ENCODE measurements around the gene GLE1. TPM values are rescaled to one million over a fixed set of nuclear protein-coding genes. Genes with fewer than 3 reads are reported as not detected.

Gene GLE1
- polyA plus RNA-seq, 3 donors = 16.0 to 31.2 (median 22.2) TPM

DNA sequence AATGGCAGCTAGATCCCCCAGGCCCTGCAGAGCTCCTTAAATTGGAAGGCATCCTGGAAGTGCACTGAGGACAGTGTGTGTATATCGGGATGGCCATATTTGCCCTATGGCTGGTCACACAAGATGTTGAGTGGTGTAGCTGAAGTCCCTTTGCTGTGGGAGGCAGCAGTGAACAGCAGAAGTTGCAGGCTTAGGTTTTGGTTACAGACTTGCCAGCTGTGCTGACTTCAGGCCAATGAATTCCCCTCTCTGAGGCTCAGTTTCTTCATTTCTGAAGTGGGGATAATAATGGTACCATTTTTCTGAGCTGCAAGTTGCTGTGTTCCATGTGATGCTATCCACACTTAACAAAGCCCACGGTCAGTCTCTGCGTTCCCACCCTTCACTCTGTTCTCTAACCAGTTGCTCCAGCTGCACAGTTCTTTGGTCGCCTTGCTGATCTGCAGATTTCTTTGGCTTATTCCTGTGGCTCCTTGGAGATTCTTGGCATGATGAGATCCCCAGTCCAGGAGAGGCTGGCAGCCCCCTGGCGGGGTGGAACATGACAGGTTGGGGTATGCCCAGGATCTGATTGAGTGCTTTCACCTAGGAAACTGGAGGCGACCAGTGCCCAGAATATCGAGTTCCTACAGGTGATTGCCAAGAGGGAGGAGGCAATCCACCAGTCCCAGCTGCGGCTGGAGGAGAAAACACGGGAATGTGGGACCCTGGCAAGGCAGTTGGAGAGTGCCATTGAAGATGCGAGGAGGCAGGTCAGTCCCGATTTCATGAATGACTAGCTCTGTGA is 6.5 kb upstream of the GLE1 start:
- peaks cover 0 to 2% (median 0%) of the 10 kb centered on the region in 7 donors for H3K9me3 Mint-ChIP-seq
- H3K4me1 Mint-ChIP-seq = peaks cover 9% of the 10 kb centered on the region
- no peak overlapping the region for H3K4me2 ChIP-seq (replicated peaks; ENCODE audit: extremely low read depth, low read length, poor library complexity, severe bottlenecking)
- no peaks in the 10 kb centered on the region for H3K79me2 ChIP-seq (ENCODE audit: insufficient read depth, low read length)
- DNase-seq = no peak
- H3K4me3 ChIP-seq (replicated peaks in 1 of 3; ENCODE audit: low read depth in 2 of 3, low read length in 3 of 3) = no peak overlapping the region
- no peak for TF ChIP-seq CTCF (IDR thresholded peaks at IDR 0.05)
- intact Hi-C loops (cut with micrococcal nuclease) = no loop called here
- peaks cover 53 to 80% of the 10 kb centered on the region in 2 donors for H3K36me3 Mint-ChIP-seq
- no peak overlapping the region for H3K27ac ChIP-seq (ENCODE audit: low read depth in 1 of 2, low read length in 2 of 2)
- H4K20me1 ChIP-seq (ENCODE audit: insufficient read depth, low read length) = no peaks in the 10 kb centered on the region
- peaks cover 2 to 3% (median 2%) of the 10 kb centered on the region in 3 donors for H3K27me3 Mint-ChIP-seq (ENCODE audit: low read depth in 3 of 3)
- H2AFZ ChIP-seq (ENCODE audit: insufficient read depth, low read depth, low read length, poor library complexity, severe bottlenecking) = no peak overlapping the region
- H3K27me3 ChIP-seq (ENCODE audit: control insufficient read depth in 2 of 2, insufficient read depth in 2 of 2, low read length in 2 of 2) = no peaks in the 10 kb centered on the region
- H3K4me1 ChIP-seq (ENCODE audit: control insufficient read depth in 1 of 2, insufficient read depth in 2 of 2, low read length in 2 of 2) = peaks cover 8% of the 10 kb centered on the region in 2 donors
- H3K9me3 ChIP-seq (replicated peaks in 1 of 2; ENCODE audit: control insufficient read depth in 1 of 2, insufficient read depth in 1 of 2, low read length in 2 of 2) = no peaks in the 10 kb centered on the region
- H3K27ac Mint-ChIP-seq = peak overlapping the region in 2 of 7 donors; percentile 5 to 15
- H3K9ac ChIP-seq (ENCODE audit: insufficient read depth, low read length, poor library complexity, severe bottlenecking) = no peak overlapping the region
- no peak overlapping the region for H3K4me3 Mint-ChIP-seq
- peaks cover 60 to 84% of the 10 kb centered on the region in 2 donors for H3K36me3 ChIP-seq (replicated peaks in 1 of 2; ENCODE audit: control insufficient read depth in 1 of 2, insufficient read depth in 2 of 2, low read length in 2 of 2)
- WGBS (ENCODE audit: insufficient coverage) = 97% methylated on average over 11 of the region's 11 CpGs

GRCh38 chr9:128498911-128499310 is 5.6 kb upstream of the GLE1 start:
- peaks cover 50 to 75% of the 10 kb centered on the region in 2 donors for H3K36me3 Mint-ChIP-seq
- H3K27ac Mint-ChIP-seq = no peak overlapping the region
- no peak for DNase-seq

More at GRCh38 chr9:128498911-128499310, 5.6 kb upstream of the GLE1 start:
- Mint-ChIP-seq H3K4me1 (peaks cover 14% of the 10 kb centered on the region), H3K27me3 (ENCODE audit: low read depth in 3 of 3) (peaks cover 0 to 3% (median 2%) of the 10 kb centered on the region in 3 donors), H3K9me3 (peaks cover 0 to 2% (median 0%) of the 10 kb centered on the region in 7 donors), H3K4me3 (no peak overlapping the region)
- Histone ChIP-seq H3K27ac (ENCODE audit: low read depth in 1 of 2, low read length in 2 of 2) (no peak overlapping the region), H3K4me2 (replicated peaks; ENCODE audit: extremely low read depth, low read length, poor library complexity, severe bottlenecking) (no peak overlapping the region), H3K9me3 (replicated peaks in 1 of 2; ENCODE audit: control insufficient read depth in 1 of 2, insufficient read depth in 1 of 2, low read length in 2 of 2) (no peaks in the 10 kb centered on the region), H3K9ac (ENCODE audit: insufficient read depth, low read length, poor library complexity, severe bottlenecking) (no peak overlapping the region), H2AFZ (ENCODE audit: insufficient read depth, low read depth, low read length, poor library complexity, severe bottlenecking) (no peak overlapping the region), H3K27me3 (ENCODE audit: control insufficient read depth in 2 of 2, insufficient read depth in 2 of 2, low read length in 2 of 2) (no peaks in the 10 kb centered on the region), H3K4me3 (replicated peaks in 1 of 3; ENCODE audit: low read depth in 2 of 3, low read length in 3 of 3) (no peak overlapping the region), H4K20me1 (ENCODE audit: insufficient read depth, low read length) (no peaks in the 10 kb centered on the region), H3K4me1 (ENCODE audit: control insufficient read depth in 1 of 2, insufficient read depth in 2 of 2, low read length in 2 of 2) (peaks cover 9 to 12% of the 10 kb centered on the region in 2 donors), H3K79me2 (ENCODE audit: insufficient read depth, low read length) (no peaks in the 10 kb centered on the region), H3K36me3 (replicated peaks in 1 of 2; ENCODE audit: control insufficient read depth in 1 of 2, insufficient read depth in 2 of 2, low read length in 2 of 2) (peaks cover 55 to 77% of the 10 kb centered on the region in 2 donors)
- WGBS (ENCODE audit: insufficient coverage) = 94% methylated on average over 3 of the region's 9 CpGs
- TF ChIP-seq CTCF (IDR thresholded peaks at IDR 0.05) = no peak
- intact Hi-C loops (cut with micrococcal nuclease) = no loop called here

Data from CD14-positive monocyte (primary cell).